ENCODE results near the gene MARCHF2. TPM values are rescaled to one million over a fixed set of nuclear protein-coding genes. Genes with fewer than 3 reads are reported as not detected.

Gene MARCHF2
- total RNA-seq, 6 experiments from 2014 or later, result 23.5 to 30.2 (median 26.0) TPM

GRCh38 chr19:8463365-8463764 lies 50.3 kb downstream of the MARCHF2 start:
- no peak for DNase-seq
- H3K9me3 Mint-ChIP-seq, result no peaks in the 10 kb centered on the region
- peaks cover 62% of the 10 kb centered on the region for H3K4me1 Mint-ChIP-seq (ENCODE audit: low read depth)
- H3K27me3 Mint-ChIP-seq (ENCODE audit: insufficient read depth), result no peaks in the 10 kb centered on the region
- peaks cover 52% of the 10 kb centered on the region for H3K36me3 Mint-ChIP-seq (ENCODE audit: low read depth)
- no peak for TF ChIP-seq CTCF (IDR thresholded peaks at IDR 0.05)
- H3K4me3 Mint-ChIP-seq, result no peak overlapping the region
- no peak overlapping the region for H3K27ac Mint-ChIP-seq

GRCh38 chr19:8466018-8466417 lies 52.9 kb downstream of the MARCHF2 start:
- peaks cover 64% of the 10 kb centered on the region for H3K36me3 Mint-ChIP-seq (ENCODE audit: low read depth)

GRCh38 chr19:8468124-8468523 lies 55.0 kb downstream of the MARCHF2 start:
- TF ChIP-seq CTCF (IDR thresholded peaks at IDR 0.05), result no peak
- Mint-ChIP-seq H3K4me3 (no peak overlapping the region), H3K27me3 (ENCODE audit: insufficient read depth) (no peaks in the 10 kb centered on the region), H3K27ac (0 out of 2 replicates have a peak overlapping the region, but pooled peaks have one; percentile 68), H3K4me1 (ENCODE audit: low read depth) (peaks cover 28% of the 10 kb centered on the region), H3K36me3 (ENCODE audit: low read depth) (peaks cover 55% of the 10 kb centered on the region), H3K9me3 (no peaks in the 10 kb centered on the region)
- DNase-seq, result no peak

More at GRCh38 chr19:8466018-8466417, 52.9 kb downstream of the MARCHF2 start:
- H3K27me3 Mint-ChIP-seq (ENCODE audit: insufficient read depth), result no peaks in the 10 kb centered on the region
- no peaks in the 10 kb centered on the region for H3K9me3 Mint-ChIP-seq
- no peak overlapping the region for H3K4me3 Mint-ChIP-seq
- DNase-seq, result no peak
- TF ChIP-seq CTCF (IDR thresholded peaks at IDR 0.05), result no peak
- peaks cover 48% of the 10 kb centered on the region for H3K4me1 Mint-ChIP-seq (ENCODE audit: low read depth)
- H3K27ac Mint-ChIP-seq, result peak overlapping the region; percentile 3; the same call in 1 of the 2 replicates

GRCh38 chr19:8468761-8469373 lies 55.8 kb downstream of the MARCHF2 start:
- Mint-ChIP-seq H3K4me3 (no peak overlapping the region), H3K9me3 (no peaks in the 10 kb centered on the region), H3K27me3 (ENCODE audit: insufficient read depth) (no peaks in the 10 kb centered on the region), H3K27ac (peak overlapping the region; percentile 68), H3K36me3 (ENCODE audit: low read depth) (peaks cover 55% of the 10 kb centered on the region), H3K4me1 (ENCODE audit: low read depth) (peaks cover 28% of the 10 kb centered on the region)
- no peak for DNase-seq
- no peak for TF ChIP-seq CTCF (IDR thresholded peaks at IDR 0.05)

- peaks cover 57% of the 10 kb centered on the region for H3K36me3 Mint-ChIP-seq (ENCODE audit: low read depth)
- H3K27ac Mint-ChIP-seq, result no peak overlapping the region
- H3K9me3 Mint-ChIP-seq, result no peaks in the 10 kb centered on the region
- TF ChIP-seq CTCF (IDR thresholded peaks at IDR 0.05), result no peak
- no peak for DNase-seq
- no peak overlapping the region for H3K4me3 Mint-ChIP-seq
- peaks cover 28% of the 10 kb centered on the region for H3K4me1 Mint-ChIP-seq (ENCODE audit: low read depth)
- no peaks in the 10 kb centered on the region for H3K27me3 Mint-ChIP-seq (ENCODE audit: insufficient read depth)
Observed at GRCh38 chr19:8469613-8470368, 56.7 kb downstream of the MARCHF2 start.

Data from HFFc6 (cell line).